ENCODE measurements around the gene TRIM8.

The TRIM8 gene

DNA sequence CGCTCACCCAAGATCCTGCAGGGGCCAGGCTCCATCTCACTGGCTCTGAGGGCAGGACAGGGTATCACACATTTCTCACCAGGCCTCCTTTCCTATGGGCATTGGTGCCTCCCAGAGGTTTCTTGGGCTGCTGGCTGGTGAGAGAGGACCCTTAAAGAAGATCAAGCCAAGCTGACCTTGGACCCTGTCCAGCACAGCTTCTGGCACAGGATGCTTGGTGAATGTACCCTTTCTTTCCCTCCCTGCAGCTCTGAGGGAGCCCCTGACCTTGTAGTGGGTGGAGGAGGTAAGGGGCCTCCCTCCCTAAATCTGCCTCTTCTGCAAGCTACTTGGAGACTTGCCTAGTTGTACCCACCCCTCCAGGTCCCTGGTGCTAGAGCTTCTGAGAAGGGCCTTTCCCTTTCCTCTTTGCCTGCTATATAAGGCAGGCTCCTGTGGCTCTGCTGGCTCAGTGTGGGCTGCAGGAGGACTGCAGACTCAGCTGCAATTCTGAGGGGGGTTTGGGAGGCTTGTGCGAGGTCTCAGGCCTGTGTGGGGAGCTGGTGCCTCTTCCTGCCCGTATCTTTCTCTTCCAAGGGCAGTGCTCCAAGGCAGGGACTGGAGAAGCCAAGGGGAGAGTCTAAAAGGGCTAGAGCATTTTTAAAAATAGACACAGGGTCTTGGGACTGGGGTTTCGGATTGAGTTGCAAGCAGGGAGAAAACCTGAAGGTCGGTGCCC is 11.7 kb upstream of the TRIM8 start:
- no peak for DNase-seq (ENCODE audit: low read depth in 1 of 2, low spot score in 1 of 2)

DNA sequence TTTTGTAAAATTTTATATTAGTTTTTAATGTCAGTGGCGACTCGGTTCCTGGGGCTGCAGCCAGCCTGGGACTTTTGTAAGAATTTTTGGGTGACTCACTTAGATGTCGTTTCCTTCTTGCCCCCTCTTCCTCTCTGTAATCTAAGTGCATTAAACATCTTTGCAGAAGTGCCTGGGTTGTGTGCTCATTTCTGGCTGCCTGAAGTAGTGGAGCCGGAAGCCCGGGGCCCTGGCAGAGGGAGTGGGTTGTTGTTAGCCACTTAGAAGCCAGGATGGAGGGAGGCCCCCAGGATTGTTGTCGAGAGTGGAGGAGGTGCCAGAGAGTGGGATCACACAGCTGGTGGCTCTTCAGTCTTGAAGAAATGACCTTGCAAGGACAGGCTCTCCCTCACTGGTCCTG is 11.0 kb upstream of the TRIM8 start:
- no peak for DNase-seq (ENCODE audit: low read depth in 1 of 2, low spot score in 1 of 2)

DNA sequence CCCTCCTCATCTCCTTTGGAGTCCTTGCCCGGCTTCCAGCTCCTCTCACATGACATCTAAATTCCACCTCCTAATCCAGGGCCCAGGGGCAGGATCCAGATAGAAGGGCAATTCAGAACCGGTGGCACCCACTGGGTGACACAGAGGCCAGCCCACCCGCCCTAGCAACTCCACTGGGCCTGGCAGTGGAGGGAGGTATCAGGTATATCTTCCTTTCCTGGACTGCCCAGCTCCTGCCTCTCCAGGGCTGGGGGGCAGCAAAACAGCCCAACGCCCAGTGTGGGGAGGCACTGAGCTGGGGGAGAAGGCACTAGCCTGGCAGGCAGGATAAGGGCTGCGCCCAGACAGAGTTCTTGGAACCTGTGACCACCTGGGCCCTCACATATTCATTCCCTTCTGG is 10.4 kb upstream of the TRIM8 start:
- DNase-seq (ENCODE audit: low read depth in 1 of 2, low spot score in 1 of 2) = no peak

DNA sequence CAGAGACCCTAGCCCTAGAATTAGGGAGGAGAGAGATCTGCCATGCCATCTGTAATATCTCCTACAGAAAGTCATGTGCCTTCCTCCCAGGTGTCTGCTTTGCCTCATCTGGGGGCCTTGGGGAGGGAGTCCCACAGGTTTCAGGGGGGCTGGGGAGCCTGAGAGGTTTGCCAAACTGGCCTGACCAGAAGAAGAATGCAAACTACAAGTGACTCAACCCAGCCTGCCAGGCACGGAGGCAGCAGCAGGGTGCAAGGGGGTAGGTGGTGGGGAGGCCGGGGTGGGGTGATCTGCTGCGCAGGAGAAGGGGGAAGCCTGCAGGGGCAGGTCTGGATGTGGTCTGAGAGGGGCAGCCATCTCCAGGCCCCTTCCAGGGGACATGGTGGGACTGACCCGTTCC is 9.6 kb upstream of the TRIM8 start:
- DNase-seq (ENCODE audit: low read depth in 1 of 2, low spot score in 1 of 2) = no peak

DNA sequence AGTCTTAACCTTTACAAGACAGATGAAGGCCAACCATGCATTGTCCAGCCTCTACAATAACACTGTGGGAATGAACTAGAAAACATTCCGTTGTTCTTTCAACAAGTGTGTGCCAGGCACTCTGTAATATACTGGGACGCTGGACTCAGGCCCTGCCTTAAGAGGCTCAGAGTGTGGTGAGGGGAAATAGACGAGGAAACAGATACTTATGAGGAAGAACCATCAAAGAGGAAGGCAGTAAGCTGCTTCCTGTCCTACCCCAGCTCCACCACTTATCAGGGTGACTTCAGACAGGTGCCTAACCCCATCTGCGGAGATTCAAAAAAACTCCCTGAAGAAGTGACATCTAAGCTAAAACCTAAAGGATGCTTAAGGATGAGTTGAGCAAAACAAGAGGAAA is 8.9 kb upstream of the TRIM8 start:
- DNase-seq (ENCODE audit: low read depth in 1 of 2, low spot score in 1 of 2) = no peak

DNA sequence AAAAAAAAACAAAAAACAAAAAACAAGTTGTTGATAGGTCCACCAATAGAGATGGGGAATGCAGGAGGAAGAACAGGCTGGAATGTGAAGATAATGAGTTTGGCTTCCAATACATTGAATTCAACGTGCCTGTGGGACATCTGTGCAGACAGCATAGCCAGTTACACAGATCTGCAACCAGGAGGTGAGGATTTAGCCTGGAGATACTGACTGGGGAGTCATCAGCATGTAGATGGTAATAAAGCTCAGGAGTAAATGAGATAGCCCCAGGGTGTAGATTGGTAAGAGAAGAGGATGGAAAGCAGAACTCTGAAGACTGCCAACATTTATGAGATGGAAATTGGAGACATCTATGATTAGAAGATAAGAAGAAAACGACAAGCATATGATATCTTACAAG is 4.7 kb upstream of the TRIM8 start:
- no peak for DNase-seq (ENCODE audit: low read depth in 1 of 2, low spot score in 1 of 2)

DNA sequence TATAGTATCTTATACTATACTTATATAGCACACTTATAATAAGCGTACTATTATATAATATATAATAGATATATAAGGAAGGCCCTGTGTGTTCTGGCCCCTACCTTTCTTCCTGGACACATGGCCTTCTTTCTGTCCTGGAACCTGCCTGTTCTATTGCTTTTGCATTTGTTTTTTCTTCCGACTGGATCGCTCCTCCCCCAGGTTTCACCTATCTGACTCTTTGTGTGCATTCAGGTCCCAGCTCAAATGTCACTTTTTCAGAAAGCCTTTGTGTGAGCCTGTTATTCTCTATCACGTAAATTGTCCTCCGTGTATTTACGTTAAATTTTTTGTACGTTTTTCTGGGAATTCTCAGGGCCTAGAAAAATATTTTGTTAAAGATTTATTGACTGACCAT is 2.9 kb upstream of the TRIM8 start:
- no peak for DNase-seq (ENCODE audit: low read depth in 1 of 2, low spot score in 1 of 2)

DNA sequence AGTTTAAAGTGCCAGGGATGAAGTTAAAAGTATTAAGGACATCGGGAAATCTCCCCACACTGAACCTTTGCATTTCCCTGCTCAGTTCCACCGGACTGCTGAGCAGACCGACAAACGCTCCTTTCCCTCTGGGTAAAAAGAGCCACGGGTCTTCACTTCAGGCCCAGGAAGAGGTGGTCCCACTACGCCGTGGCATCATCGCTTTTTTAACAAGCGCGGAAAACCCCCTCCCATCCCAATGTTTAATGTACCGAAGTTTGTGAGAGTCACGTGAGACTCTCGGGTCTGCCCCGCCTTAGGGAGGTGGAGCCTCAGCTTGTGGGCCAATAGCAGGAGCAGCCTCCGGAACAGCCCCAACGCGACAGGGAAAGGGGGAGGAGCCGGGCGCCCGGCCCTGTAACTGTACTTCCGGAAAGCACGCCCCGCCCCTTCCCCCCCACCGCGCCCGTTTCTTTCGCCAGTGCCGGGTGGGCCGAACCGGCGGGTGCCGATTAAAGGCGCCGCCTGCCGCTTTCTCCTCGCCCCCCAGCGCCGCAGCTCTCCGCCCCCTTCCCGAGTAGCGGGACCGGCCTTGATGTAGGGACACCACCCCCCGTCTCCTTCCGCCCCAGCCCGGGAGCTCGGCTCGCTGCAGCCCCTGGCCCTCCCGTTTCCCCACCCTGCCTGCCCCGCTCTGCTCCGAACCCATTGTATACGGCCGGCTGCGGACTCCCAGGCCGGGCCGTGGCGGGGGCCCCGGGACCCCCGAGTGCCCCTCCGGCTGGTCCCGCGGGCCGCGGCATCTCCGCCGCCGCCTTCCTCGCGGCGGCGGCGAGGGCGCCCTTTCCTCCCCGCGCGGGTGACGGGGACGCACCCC is 2.2 kb upstream of the TRIM8 start:
- DNase-seq (ENCODE audit: low read depth in 1 of 2, low spot score in 1 of 2) = peak; percentile 95 to 96

DNA sequence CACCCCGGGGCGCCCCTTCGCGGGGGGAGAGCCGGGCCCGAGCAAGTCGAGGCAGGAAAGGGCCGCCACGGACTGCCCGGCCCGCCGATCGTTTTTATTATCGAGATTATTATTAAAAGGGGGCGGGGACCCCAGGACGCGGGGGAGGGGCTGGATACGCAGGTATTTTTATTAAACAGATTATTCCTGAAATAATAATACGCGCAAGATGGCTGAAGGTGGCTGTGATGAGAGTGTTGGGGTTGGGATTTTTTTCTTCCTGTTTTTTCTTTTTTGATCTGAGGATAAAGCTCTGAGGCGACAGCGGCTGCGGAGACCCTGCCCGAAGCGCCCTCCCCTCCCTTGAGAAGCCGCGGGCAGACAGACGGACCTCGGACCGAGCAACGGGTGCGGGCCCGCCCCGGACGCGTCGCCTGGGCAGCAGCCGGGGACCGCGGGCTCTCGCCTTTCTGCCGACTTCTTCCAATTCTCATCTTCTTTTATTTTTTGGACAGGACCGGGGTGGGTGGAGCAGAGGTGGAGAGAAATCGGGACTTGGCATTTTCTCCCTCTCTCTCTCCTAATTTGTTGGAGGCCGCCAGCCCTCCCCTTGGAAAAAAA is 1.4 kb upstream of the TRIM8 start:
- DNase-seq (ENCODE audit: low read depth in 1 of 2, low spot score in 1 of 2) = no peak

DNA sequence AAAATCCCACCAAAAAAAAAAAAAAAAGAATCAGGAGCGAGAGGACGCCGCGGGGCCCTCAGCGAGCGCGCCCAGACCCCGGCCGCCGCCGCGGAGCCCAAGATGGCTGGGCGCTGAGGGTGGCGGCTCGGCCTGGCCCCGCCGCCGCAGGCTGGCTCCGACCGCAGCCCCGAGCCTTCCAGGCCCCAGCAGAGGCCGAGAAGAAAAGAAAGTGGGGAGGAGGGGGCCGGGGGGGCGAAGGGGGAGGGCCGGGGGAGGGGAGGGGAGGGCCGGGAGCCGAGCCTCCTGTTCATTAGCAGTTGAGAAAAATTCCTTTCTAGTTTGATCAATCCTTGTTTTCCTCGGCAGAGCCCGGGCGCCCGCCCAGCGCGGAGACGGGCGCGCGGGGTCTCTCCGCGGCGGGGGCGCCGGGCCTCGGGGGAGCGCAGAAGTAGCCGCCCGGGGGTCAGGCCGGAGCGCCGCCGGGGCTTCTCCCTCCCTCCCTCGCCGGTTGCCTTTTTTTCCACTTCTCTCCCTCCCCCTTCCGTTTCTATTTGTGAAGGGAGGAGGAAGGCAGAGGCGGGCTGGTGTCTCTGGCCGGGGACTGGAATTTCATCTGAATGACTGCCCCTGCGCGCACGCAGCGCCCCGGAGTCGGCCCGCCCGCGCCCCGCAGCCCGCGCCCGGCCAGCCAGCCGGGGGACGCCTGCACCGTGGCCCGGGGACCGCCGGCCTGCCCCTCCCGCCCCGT is 778 bp upstream of the TRIM8 start:
- DNase-seq (ENCODE audit: low read depth in 1 of 2, low spot score in 1 of 2) = peak in 1 of 2 donors; percentile 25

DNA sequence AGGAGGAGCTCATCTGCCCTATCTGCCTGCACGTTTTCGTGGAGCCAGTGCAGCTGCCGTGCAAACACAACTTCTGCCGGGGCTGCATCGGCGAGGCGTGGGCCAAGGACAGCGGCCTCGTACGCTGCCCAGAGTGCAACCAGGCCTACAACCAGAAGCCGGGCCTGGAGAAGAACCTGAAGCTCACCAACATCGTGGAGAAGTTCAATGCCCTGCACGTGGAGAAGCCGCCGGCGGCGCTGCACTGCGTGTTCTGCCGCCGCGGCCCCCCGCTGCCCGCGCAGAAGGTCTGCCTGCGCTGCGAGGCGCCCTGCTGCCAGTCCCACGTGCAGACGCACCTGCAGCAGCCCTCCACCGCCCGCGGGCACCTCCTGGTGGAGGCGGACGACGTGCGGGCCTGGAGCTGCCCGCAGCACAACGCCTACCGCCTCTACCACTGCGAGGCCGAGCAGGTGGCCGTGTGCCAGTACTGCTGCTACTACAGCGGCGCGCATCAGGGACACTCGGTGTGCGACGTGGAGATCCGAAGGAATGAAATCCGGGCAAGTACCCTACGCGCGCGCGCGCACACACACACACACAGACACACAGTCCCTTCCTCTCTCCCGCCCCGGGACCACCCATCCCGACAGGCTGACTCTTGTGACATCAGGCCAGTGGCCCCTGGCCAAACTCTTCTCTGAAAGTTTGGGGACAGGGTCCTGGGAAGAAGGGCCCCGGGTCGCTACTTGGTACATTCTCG is 538 bp downstream of the TRIM8 start:
- peak; percentile 66 to 67 for DNase-seq (ENCODE audit: low read depth in 1 of 2, low spot score in 1 of 2)

DNA sequence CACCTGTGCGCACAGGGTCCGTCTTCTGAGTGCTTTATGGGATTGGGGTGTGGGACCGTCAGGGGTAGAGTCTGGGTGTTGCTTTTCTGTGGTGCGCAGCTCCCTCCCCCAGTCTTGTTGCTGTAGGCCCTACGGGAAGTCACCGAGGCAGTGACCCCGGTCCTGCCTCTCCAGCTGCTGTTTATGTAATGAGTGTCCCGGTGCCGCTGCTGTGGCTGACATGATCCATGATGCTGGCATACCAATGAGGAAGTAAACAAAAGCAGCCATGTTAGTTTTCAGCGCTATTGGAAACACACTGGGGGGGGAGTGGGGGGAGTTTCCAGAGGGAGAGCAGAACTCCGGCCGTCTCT is 1.1 kb downstream of the TRIM8 start:
- peak in 1 of 2 donors; percentile 10 for DNase-seq (ENCODE audit: low read depth in 1 of 2, low spot score in 1 of 2)

DNA sequence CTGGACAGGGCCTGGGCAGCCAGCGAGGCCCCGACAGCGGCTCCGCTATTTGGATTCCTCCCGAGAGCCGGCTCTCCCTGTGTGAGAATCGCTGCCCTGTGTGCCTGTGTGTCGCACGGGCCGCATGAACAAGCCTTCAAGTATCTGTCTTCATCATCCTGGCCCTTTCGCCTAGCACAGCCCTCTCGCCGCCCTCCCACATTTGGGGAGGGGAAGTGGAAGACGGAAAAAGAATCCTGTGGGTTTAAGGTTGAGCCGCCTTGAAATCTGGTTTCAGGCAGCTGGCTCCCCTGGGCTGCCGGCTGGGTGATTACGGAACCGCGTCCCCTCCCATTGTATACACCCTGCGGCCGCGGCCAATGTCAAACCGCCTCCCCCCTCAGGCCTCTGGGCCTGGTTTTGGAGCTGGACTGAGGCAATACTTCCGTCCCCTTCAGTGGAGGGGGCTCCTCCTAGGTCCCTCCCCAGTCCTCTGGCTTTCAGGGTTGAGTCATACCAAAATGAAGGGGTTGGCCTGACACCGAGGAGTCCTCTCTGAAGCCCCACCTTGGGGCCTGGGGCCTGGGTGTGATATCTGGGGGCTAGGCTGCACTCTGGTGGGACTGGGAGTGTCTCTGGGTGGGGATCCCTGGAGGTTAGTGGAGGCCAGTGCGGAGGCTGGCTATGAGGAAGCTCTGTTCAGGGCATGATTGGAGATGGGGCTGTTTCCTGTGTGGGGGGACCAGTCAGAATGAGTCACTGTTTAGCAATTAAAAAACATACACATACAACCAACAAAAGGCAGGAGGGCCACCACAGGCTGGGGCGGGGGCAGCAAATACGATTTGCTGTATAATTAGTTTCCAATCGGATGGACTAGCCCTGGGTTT is 1.7 kb downstream of the TRIM8 start:
- peak; percentile 43 to 49 for DNase-seq (ENCODE audit: low read depth in 1 of 2, low spot score in 1 of 2)

DNA sequence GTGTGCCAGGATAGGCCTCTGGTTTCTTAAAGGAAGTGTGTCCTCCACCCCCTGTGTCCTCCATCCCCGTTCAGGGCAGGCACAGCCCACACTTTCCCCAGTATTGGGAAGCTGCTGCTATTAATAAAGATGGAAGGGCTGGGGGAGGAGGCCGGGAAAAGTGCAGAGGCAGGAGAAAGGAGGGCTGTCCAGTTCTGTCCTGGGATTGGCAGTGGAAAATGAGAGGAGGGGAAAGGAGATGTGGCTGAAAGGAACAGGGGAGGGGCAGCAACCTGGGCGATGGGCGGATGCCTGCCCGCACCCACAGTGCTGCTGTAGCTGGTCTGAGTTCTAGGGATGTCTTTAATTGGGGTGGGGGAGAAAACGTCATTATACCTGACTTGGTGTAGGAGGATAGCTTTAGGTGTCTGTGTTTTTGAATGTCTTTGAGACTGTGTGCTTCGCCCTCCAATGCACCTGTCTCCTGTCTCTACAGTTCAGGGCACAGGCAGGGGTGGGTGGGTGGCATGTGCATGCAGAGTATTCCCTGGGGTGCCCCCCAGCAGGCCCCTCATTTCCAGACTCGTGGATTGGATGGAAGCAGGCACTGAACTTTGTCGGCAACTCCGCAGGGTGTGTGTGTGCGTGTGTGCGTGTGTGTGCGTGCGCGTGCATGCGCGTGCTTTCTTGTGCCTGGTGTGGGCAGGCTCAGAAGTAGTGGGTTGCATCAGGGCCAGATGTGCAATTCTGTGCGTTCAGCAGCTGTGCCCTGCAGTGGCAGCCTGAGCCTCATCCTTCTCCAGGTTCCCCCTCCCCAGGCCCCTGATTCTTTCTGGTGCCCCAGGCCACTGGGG is 2.5 kb downstream of the TRIM8 start:
- peak in 1 of 2 donors; percentile 37 for DNase-seq (ENCODE audit: low read depth in 1 of 2, low spot score in 1 of 2)

DNA sequence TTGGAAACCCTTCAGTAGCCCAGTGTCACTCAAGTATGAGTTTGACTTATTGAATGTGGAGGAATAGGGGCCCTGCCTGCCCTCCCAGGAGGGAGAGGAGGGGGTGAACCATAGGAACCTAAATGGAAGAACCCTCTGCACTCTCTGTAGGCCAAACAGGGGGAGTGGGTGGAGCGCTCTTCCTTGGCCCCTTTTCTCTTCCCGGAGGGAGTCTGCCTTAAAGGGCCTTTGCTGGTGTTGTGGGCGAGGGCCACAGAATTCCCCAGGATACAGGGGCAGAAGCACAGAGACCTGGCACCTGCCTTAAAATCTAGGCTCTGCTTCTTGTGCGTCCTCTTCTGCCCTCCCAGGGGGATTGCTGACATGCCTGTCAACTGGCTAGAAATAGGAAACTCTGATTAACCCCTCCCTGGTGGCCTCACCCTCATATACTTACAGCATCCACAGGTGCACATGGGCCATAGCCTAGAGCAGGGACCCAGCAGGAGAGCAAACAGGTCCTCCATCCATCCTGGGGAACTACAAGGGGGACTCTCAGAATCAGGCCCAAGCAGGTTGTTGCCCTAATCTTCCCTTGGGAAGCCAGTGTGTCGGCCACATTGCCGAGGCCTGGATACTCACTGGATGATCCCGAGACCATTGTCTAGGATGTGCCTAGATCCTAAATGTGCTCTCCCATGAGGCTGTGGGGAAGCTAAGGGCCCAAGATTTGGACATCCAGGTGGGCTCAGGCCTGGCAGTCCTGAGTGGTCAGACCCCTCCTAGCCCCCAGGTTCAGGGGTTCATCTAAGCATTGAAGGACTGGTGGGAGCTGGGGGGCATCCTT is 3.4 kb downstream of the TRIM8 start:
- no peak for DNase-seq (ENCODE audit: low read depth in 1 of 2, low spot score in 1 of 2)

DNA sequence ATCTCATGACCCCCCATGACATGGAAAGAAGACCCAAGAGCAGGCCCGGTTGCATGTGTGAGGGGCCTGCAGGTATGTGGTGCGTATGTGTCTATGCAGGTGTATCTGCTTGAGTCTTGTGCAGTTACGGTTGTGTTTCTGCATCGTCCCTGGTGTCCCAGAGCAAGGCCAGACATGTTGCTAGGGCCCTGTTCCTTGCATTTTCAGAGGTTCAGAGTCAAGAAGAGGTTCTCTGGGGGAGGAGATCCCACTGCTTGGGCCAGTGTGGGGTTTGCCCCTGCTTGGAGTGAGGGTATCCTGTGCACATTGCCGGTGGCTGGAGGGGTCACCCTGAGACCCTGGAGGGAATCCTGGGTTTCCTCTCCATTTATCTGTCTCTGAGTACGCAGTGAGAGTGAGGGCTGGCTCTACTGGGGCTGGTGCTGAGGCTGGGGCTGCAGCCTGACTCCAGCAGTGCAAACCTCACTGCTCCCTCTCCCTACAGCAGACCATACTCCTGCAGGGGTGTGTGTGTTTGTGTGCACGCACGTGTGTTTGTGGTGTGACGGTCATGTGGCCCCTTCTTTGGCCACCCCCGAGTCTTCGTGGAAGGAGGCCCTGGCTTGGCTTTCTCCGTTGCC is 4.1 kb downstream of the TRIM8 start:
- DNase-seq (ENCODE audit: low read depth in 1 of 2, low spot score in 1 of 2) = no peak

DNA sequence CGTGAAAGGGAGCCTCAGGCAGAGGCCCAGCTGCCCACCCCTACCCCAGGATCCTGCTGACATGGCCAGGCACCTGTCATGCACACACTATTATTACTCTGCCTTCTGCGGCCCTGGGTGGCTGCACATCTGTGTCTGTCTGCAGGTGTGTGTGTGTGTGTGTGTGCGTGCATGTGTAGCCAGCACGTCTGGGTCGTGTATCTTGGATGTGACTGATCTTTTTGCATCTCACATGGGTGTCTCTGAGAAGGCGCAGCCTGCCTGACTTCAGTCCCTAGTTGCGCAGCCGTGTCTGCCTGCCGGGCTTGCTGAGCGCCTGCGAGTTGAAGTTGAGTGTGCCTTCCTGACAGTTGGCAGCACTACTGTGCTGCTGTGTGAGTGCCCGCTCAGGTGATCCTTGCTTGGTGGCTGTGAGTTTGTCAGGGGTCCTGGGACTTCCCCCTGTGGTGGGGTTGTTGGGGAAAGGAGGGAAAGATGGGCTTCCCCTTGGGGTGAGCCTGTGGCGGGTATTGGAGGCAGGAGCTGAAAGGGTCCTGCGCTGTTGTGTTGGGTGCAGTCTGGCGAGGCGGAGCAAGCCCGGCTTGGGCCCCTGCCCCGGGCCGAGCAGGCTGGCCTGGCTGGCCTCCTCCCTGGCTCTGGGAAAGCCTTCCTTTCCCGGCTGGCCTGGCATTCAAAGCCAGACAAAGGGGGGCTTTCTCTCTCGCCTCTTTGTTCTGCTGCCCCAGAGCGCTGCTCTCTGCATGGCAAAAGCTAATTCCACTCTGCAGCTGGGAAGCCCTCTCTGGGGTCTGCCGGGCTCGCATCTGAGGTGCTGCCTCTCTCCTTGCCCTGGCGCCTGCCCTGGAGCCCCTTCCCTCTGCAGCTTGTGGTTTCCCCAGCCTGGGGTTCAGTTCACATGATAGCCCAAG is 4.9 kb downstream of the TRIM8 start:
- DNase-seq (ENCODE audit: low read depth in 1 of 2, low spot score in 1 of 2) = no peak

Measured in stimulated activated CD4-positive, alpha-beta T cell treated with anti-CD3 and anti-CD28 coated beads, Interleukin-15, amount 100 ng/mL, for 1 hour (primary cell).